CD4-positive, alpha-beta T cell treated with Interleukin-6 at 100 ng/mL for 8 hours (primary cell): ENCODE measurements around the gene POLG.

Experiments
- DNase-seq: peaks from one replicate; pipeline ENCODE4 v3.0.0-alpha.2; 2020; ENCODE audit warnings: mixed read lengths, low spot score

POLG gene

GRCh38 chr15:89326316-89326715 is 8.3 kb downstream of the POLG start:
- no peak for DNase-seq

- no peak for DNase-seq
These were observed 9.4 kb downstream of the POLG start for GRCh38 chr15:89325039-89325803.

GRCh38 chr15:89323825-89324224 is 10.8 kb downstream of the POLG start:
- DNase-seq = no peak

GRCh38 chr15:89322822-89323221 is 11.8 kb downstream of the POLG start:
- DNase-seq = no peak

GRCh38 chr15:89321521-89322410 is 12.9 kb downstream of the POLG start:
- no peak for DNase-seq

GRCh38 chr15:89320200-89320599 is 14.4 kb downstream of the POLG start:
- DNase-seq = no peak

- no peak for DNase-seq
These were observed 14.9 kb downstream of the POLG start for GRCh38 chr15:89319678-89320077.

- DNase-seq = no peak
These were observed 17.4 kb downstream of the POLG start for GRCh38 chr15:89317186-89317720.

GRCh38 chr15:89316504-89316903 is 18.1 kb downstream of the POLG start:
- no peak for DNase-seq

- DNase-seq = no peak
These were observed 19.2 kb downstream of the POLG start for GRCh38 chr15:89315375-89315929.

GRCh38 chr15:89309993-89310392 is 24.6 kb downstream of the POLG start:
- DNase-seq = no peak

- DNase-seq = no peak
These were observed 26.4 kb downstream of the POLG start for GRCh38 chr15:89308236-89308635.

- no peak for DNase-seq
These were observed 26.8 kb downstream of the POLG start for GRCh38 chr15:89307791-89308190.

- DNase-seq = no peak
These were observed 27.5 kb downstream of the POLG start for GRCh38 chr15:89307046-89307587.

GRCh38 chr15:89305395-89305794 is 29.2 kb downstream of the POLG start:
- DNase-seq = no peak

GRCh38 chr15:89303986-89304385 is 30.6 kb downstream of the POLG start:
- DNase-seq = no peak

GRCh38 chr15:89301304-89302089 is 33.1 kb downstream of the POLG start:
- no peak for DNase-seq

- DNase-seq = no peak
These were observed 34.7 kb downstream of the POLG start for GRCh38 chr15:89299896-89300295.

- DNase-seq = no peak
These were observed 41.6 kb downstream of the POLG start for GRCh38 chr15:89293012-89293411.

GRCh38 chr15:89291934-89292438 is 42.6 kb downstream of the POLG start:
- no peak for DNase-seq

- no peak for DNase-seq
These were observed 51.4 kb downstream of the POLG start for GRCh38 chr15:89283201-89283600.
